GM19025 (cell line): ENCODE measurements around the gene RPS6KA2.

Experiments
- ATAC-seq: cut with Tn5 transposase; IDR thresholded peaks from one replicate; pipeline ENCODE4 v1.9.1; 2021; ENCODE audit warnings: mild to moderate bottlenecking, low read depth, moderate library complexity; ENCODE audit not compliant: unreplicated experiment

RPS6KA2 gene

DNA sequence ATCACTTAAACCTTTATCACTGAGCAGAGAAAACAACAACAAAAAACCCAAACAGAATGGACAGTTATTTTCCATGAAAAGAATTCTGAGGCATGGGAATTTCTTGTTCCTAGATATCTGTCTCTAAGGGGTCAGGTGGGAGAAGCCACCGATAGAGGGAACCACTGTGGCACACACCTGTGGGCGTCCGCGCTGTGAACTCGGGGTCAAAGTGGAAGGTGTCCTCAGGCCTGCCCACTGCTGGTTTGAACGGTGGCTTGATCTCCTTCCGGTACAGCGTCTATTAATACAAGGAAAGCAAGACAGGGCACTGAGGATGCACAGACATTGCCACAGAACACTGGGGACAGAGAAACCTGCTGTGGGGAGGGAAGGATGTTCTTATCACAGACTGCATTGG lies 167.8 kb downstream of the RPS6KA2 start:
- ATAC-seq = no peak

DNA sequence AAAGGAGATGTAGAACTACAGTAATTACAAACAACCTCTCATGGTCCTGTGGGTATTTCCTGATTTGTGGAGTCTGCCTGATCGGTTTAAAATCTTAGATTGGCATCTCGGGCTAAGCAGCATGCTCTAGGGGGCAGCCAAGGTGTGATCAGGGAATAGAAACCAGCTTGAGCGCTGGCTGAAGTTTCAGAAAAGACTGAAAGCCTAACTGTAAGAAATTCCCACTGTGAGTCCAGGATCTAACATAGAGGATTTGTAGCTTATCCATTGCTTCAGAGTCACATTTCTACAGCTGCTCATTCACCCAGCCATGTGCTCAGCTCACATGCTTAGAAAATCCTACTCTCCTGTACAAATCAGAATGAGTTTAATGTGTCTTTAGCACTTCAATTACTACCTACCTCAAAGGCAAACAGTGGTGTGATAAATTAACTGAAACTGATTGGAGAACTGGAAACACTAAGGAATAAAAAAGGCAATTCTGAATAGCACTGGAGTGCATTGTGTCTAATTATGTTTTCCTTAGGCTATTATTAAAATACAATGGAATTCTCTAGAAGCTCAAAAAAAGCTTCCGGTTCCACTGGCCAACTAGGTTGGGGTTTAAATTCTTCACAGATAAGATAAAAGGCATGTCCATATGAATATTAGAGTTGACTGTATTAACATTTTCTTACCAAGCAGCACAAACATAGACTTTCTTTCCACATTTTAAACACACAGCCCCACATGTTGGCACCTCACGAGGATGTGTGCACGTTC lies 170.5 kb downstream of the RPS6KA2 start:
- no peak for ATAC-seq

DNA sequence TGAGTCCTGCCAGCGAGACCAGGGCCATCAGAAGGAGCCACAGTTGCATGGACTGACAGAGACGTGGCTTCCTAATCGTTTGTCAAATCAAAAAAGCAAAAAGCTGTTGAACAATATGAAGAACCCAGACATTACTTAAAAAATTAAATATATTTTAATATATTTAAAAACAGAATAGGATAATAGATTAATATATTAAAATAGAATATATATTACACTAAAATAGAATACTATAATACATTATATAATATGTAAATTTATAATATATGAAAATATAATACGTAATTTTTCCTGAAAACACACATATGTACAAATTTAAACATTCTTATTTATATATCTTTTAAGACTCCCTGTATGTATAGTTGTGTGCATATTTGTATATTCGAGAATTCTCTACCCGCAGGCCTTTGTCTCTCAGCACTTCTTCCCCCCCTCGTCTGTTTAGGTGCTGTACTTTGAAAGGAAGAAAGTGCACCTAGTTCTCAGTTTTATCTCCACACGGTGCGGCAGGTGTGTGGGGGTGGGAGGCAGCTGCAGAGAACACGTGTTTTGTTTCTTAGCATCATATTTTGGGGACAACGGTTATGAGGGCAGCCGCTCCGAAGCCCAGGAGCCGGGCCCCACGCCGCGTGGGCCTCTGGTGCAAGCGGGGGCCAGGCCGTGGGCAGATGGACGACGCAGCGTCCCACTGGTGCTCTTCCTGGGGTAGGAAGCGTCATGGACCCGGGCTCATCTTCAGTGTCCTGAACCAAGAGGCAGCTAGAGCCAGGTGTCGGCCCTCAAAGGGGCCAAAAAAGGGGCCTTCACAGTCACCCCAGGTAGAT lies 172.1 kb downstream of the RPS6KA2 start:
- ATAC-seq = no peak

DNA sequence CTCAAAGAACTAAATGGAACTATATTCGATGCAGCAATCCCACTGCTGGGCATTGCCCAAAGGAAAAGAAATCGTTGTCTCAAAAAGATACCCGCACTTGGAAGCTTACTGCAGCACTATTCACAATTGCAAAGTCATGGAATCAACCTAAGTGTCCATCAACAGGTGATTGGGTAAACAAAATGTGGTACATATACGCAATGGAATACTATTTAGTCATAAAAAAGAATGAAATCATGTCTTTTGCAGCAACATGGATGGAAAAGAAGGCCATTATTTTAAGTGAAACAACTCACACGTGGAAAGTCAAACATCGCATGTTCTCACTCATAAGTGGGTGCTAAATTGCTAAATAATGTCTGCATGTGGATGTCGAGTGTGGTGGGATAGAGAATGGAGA lies 173.4 kb downstream of the RPS6KA2 start:
- ATAC-seq = no peak

DNA sequence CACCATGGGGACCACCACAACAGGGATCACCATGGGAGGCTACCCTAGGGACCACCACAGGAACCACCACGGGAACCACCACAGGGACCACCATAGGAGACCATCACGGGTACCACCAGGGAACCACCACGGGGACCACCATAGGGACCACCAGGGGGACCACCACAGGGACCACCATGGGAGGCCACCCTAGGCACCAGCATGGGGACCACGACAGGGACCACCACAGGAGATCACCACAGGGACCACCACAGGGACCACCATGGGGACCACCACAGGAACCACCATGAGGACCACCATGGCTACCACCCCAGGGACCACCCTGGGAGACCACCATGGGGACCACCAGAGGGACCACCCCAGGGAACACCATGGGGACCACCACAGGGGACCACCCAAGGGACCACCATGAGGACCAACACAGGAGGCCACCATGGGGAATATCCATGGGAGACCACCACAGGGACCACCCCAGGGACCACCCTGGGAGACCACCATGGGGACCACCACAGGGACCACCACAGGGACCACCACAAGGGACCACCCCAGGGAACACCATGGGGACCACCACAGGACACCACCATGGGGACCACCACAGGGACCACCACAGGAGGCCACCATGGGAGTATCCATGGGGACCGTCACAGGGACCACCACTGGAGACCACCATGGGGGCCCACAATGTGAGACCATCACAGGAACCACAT lies 176.7 kb downstream of the RPS6KA2 start:
- ATAC-seq = no peak

DNA sequence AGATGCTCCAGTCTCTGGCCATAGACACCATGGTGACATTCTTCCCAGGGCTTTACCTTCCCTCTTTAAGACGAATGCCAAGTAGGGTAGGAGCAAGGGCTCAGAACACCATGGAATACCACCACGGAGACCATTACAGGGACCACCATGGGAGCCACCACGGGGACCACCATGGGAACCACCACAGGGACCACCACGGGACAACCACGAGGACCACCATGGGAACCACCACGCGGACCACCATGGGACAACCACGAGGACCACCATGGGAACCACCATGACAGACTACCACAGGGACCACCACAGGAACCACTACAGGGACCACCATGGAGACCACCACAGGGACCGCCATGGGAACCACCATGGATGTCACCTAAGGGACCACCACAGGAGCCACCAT lies 177.4 kb downstream of the RPS6KA2 start:
- no peak for ATAC-seq

DNA sequence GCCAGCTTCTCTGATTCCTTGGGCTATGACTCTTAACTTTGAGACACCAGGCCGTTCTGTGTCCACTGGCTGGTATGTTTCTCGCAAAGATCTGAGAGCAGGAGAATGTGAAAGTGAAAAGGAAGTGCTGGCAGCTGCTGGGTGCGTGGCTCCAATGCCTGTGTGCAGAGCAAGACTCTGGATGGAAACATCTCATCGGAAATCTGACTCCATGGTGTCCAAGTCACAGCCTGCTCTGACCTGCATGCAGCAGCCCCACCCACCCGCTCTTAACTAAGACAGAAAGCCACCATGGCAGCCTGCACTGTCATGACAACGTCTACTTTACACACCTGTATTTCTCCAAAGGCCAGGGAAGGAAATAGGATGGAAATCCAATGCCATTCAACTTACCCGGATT lies 178.0 kb downstream of the RPS6KA2 start:
- no peak for ATAC-seq

DNA sequence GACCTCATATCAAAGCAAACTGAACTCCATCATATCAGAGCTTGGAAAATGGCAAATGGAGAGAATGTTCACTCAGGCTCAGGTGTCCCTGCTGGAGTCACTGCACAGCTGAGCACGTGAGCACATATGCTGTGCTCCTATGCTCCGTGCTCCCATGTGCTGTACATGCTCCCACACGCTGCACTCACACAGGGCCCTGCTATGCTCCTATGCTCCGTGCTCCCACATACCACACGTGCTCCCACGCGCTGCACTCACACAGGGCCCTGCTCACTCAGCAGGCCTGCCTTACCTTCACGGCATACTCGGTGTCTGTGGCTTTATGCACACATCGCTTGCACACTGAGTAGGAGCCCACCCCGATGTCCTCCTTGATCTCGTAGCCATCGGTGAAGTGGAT lies 178.6 kb downstream of the RPS6KA2 start:
- ATAC-seq = no peak

DNA sequence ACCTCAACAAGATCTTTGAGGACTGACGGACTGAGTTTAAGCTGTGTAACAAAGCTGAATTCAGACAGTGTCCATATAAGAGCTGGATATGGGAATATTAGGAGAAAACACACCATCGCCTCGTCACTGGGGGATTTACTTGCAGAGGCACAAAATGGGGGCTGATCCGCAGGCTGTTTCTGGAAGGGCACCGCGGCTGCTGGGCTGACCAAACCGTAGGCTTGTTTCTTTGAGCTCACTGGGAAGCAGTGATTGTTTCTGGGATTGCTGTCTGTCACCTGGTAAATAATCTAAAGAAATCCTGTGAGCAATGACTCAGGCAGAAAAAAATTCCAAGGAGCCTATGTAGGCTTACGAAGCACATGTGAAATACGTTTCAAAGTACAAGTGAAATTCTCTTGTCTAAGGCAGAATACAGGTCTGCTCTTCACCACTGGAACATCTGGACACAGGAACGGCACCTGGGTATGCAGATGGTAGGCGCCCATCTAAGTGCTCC lies 180.4 kb downstream of the RPS6KA2 start:
- no peak for ATAC-seq

DNA sequence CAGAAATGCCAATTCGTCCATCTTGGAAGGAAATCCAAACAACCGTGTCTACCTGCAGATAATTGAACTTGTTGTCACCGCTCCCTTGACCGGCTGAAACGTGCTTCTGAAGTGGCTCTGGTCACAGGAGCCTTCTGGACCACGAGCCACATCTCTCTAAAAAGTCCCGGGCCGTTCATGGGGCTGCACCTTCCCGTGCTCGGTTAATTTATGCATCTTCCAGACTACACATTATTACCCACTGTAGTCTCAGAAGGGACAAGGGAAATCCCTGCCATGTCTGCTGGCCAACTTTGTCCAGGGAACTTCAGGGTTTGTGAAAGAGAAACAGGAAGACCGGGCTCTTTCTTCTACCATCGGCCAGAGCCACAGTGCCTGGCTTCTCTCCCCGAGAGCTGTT lies 180.9 kb downstream of the RPS6KA2 start:
- peak; percentile 61 for ATAC-seq

DNA sequence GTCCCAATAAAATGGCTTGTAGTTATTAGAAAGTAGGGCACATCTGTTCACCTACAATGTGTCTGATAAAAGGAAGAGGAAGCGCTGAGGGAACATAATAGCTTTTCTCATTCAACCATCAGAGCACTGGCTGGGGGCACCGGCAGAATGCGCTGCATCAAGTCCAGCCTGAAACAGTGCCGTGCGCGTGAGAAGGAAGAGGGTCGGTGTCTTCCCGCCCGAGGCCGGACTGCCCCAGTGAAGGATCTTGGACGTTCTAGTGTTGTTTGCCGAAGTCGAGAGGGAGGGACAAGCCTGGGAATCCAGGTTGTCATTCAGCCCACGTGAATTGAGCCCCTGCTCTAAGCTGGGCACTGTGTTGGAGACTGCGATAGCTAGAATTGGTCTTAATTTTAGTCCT lies 182.6 kb downstream of the RPS6KA2 start:
- no peak for ATAC-seq

DNA sequence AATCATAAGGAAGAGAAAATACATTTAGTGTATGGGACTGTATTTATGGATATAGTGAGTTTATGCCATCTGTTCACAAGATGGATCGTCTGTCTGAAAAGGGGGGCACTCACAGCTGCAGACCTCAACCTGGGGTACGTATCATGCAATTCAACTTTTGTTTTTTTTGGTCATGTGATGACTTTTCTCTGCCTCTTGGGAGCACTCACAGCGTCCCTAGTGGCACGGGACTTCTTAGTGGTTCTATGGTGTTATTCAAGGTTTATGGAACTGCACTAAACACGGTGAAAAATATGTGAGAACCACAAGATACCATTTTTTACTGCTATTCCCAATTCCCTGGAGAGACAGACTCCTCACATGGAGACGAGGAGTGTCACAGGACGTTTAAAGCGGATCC lies 183.9 kb downstream of the RPS6KA2 start:
- no peak for ATAC-seq

DNA sequence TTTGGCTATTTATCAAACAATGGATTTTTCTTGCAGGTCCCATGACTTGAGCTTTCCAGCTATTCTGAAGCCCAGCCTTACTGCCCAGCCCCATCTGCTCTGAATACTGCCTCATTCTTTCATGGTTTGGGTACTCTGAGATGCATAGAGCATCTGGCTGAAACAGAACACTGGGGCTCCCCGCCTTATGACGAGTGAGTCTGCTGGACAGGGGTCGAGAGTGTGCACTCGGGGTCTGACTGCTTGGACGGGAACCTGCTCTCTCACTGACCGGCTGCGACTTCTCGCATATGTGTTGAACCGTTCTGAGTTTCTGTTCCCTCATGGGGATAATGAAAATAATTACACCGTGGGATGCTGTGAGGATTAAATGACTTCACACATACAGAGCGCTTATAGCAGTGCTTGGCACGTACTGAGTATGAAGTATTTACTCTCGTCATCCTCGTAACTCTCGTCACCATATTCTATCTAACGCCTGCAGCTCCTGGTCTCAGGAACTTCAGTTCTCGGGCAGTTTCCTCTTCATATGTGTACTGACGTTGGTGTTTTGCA lies 184.8 kb downstream of the RPS6KA2 start:
- ATAC-seq = no peak

DNA sequence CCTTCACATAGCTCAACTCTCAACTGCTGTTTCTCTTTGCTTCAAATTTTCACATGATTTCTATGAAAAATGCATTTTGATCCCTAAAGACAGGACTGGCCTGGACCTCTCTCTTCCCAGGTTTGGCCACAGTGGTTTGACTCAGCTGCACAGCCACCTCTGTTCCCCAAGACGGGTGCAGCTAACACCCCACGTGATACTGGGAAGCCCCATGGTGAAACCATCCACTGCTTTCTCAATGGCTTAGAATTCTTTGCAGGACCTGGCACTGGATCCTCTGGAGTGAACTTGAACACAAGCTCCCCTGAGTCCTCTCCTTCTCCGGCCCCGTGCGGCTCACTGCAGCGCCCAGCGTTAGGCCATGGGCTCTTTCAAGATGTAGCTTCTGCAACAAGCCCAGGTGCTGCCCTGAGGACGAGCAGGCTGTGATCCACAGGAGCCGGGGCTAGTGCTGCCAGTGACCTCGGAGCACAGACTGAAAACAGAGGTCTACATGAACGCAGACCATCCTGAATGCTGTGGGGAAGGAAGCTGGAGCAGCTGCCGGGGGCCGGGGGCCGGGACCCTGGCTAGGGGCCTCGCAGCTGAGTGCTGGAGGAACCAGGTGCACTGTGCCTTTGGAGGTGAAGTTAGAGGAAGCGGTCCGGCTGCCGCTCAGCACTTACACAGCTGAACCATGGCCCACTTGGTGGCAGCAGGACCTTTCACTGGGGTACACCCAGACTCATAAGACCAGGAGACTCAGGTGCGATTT lies 185.5 kb downstream of the RPS6KA2 start:
- ATAC-seq = no peak

DNA sequence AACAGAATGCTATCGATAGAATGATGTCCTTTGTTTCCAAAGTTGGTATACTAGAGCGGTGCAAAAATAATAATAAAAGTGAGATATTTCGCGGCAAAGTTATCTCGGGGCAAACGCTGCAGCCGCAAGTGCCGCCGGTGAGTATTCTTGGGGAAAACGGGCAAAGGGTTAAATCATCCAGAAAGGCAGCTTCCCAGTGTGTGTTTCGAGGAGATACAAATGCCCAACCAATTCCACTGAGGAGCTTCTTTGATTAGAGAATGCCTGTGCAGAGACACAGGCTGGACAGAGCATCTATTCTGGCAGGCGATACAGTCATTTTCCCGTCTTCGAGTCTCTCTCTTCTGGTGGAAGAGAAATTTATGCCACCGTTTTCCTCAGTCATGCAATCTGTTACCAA lies 186.3 kb downstream of the RPS6KA2 start:
- ATAC-seq = no peak

DNA sequence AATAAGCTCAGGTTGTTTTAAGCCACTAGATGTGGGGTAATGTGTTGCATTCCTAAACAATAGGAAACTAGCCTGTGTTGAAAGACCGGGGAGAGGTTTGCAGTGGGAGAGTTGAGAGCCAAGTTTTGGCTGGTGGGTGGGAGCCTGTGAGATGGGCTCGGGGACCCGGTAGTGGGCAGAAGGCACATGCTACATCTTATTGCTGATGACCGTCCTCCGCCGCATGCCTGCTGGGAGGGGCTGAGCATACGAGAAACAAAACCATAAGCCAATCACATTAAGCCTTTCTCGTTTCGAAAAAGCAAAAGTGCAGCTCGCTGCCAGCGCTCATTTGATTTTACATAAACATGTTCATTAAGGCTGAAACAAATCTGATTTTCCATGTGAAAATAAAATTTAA lies 186.9 kb downstream of the RPS6KA2 start:
- no peak for ATAC-seq

DNA sequence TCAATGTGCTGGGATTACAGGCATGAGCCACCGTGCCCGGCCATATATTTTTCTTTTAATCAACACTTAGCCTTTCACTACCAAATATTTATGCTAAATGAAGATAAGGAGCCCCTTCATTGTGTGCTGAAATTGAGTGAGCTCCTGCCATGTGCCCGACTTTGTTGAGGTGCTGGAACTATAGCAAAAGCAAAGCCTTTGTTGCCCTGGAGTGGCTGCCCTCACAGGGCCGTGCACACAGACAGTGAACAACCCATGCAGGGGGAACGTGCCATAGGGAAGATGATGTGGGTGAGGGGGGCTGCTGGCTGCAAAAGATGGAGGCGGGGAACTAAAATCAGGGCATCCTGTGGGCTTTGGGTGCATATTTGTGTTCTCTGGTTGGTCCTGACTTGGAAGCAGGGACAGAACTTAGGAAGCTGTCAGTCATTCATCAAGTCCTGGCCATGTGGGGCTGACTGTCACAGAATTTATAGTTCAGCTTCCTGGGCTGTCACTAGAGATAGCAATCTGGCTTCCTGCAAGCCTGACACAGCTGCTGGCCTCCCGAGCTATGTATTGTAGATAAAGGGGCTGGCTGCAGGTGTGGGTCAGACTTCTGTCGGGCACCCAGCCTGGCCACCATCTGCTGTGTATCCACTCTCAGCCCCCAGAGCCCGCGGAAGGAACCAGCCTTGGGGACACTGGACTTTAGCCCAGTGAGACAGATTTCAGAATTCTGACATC lies 187.5 kb downstream of the RPS6KA2 start:
- no peak for ATAC-seq

DNA sequence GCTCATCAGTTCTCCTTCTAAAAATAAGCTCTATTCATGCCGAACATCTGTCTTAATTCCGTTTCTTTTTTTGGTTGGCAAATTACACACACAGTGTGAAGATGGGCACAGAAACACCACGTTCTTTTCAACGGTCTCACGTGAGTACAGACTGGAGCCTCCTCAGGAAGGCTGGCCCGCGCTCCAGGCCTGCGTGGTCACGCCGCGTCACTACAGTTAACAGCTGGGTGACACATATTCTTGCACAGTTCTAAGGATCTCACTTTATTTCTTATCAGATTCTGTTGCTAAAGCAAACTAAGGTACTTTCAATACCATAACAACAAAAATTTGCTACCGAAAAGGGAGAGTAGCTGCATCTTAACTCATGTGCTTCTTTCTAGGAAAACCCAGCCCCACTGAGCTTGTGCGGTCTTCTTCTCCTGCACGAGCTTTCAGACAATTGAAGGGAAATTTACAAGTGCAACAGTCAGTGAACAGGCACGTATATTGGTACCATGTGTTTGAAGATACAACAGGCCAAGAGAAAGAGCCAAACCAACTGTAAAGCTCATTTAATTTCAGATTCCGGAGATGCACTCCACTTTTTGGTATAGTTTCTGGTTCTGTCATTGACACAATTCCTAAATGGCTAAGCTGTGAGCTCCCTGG lies 188.7 kb downstream of the RPS6KA2 start:
- no peak for ATAC-seq

DNA sequence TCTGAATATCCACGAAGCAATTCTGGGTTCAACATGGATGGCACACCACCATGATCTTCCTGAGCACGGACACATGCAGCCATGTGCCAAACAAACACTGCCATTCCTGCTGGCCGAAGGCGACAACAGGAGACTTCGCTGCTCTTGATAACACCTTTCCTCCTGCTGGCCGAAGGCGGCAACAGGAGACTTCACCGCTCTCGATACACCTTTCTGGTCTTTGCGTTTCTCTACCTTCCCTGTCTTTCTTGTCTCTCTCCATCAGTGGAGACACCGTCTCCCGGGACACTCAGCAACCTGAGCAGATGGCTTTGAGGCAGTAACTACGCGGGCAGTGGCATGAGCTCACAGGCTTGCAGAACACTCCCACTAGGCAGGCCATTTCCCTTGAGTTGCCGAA lies 189.4 kb downstream of the RPS6KA2 start:
- no peak for ATAC-seq
